ENCODE results near the gene OLFML2B.
A peak's percentile ranks its signal among the peaks of the same experiment; 100 is the strongest.

OLFML2B gene

DNA sequence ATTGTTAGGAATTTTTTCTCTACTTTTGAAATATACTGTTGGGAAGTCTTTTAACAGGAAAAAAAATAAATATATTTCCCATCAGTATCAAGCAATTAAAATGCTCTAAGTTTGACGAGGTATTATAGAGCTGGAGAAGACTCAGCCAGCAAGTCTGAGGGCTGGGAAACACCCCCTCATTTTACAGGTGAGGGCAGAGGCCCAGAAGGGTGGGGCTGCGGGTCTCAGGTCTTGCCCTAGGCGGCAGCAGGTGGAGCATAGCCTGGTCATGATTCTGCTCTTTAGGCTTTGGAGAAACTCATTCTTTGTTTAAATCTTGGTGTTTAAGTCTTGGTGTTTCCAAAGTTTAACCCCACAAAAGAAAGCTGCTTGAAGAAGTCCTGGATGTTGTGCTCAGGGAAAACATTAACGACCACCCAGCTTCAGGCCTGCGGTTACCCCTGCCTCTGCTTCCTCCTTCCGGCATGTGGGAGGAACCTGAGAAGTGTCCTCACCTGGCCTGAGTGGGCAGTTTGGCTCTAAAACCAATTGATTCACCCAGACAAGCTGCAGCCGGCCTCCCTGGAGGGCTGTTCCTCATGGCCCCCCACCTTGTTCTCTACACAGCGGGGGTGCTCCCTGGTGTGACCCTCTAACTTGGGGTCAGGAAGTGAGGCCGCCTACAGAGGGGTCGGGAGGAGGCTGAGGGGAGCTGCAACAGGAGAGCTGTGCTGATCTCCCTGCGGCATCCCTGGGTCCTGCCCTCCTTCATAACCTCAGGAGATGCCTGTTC, 41.7 kb downstream of the OLFML2B start:
- Histone ChIP-seq H3K4me1 (ENCODE audit: control insufficient read depth, insufficient read depth, low read length) (peaks cover 2% of the 10 kb centered on the region), H3K9ac (ENCODE audit: low read length in 2 of 2) (no peak overlapping the region), H3K36me3 (ENCODE audit: control insufficient read depth in 2 of 2, insufficient read depth in 2 of 2, low read length in 2 of 2) (no peaks in the 10 kb centered on the region), H3K4me3 (ENCODE audit: low read length in 2 of 2) (no peak overlapping the region), H3K9me3 (ENCODE audit: control insufficient read depth in 2 of 2, low read length in 2 of 2) (peaks cover 0 to 2% of the 10 kb centered on the region in 2 donors), H3K27ac (ENCODE audit: low read length) (no peak overlapping the region), H3K27me3 (ENCODE audit: control insufficient read depth in 1 of 2, insufficient read depth in 2 of 2, low read length in 2 of 2) (no peaks in the 10 kb centered on the region)

DNA sequence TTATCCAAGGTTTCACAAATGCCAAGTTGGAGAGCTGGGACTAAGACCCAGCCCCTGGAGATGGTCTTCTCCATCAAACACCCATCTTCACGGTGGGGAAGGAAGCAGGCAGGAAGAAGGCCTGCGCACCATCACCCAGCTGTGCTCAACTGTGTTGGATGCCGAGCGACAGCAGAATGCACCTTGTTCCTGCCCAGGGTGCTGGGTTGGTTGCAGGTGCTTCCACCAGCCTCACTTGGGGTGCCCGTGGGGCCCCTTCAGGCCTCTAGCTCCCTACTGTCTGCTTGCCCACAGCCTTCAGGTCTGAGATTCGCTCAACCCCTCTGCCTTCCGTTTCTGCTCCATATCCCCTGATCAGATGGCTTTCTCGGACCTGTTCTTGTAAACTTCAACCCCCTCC, 42.5 kb downstream of the OLFML2B start:
- H3K27ac ChIP-seq (ENCODE audit: low read length), result no peak overlapping the region
- no peaks in the 10 kb centered on the region for H3K27me3 ChIP-seq (ENCODE audit: control insufficient read depth in 1 of 2, insufficient read depth in 2 of 2, low read length in 2 of 2)

DNA sequence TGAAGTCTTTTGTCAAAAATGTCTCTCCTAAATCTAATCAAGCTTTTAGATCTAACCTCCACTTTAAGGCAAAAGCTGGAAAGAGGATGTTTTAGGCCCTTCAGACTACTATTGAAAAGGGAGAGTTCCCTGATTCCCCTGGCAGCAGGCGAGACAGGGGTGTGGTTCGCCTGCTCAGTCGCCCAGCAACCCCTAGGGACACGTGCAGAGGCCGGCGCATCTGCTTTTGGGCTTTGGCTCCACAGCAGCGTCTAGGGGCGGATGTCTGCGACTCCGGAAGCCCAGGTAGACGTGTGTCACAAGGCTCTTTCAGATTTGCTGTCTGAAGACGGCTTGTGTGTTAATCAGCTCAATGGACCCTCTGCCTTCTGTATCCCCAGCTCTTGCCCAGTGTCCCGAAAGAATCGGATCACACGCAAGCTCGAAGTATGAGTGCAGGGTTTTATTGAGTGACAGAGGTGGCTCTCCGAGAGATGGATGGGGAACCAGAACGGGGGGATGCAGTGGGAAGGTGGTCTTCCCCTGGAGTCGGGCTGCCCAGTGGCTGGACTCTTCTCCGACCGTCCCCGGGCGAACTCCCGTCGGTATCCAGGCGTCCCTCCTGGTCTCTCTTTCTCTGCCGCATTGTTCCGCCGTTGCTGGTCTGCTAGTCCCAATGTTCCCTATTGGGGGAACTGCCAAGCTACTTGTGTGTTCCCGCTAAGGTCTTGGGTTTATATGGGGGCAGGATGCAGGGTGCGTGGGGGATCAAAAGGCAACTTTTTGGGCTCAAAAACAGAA, 45.5 kb downstream of the OLFML2B start:
- no peaks in the 10 kb centered on the region for H3K36me3 ChIP-seq (ENCODE audit: control insufficient read depth in 2 of 2, insufficient read depth in 2 of 2, low read length in 2 of 2)
- H3K9ac ChIP-seq (ENCODE audit: low read length in 2 of 2), result no peak overlapping the region
- H3K27ac ChIP-seq (ENCODE audit: low read length), result no peak overlapping the region
- peaks cover 11% of the 10 kb centered on the region for H3K4me1 ChIP-seq (ENCODE audit: control insufficient read depth, insufficient read depth, low read length)
- H3K27me3 ChIP-seq (ENCODE audit: control insufficient read depth in 1 of 2, insufficient read depth in 2 of 2, low read length in 2 of 2), result no peaks in the 10 kb centered on the region
- no peak overlapping the region for H3K4me3 ChIP-seq (ENCODE audit: low read length in 2 of 2)
- no peaks in the 10 kb centered on the region for H3K9me3 ChIP-seq (ENCODE audit: control insufficient read depth in 2 of 2, low read length in 2 of 2)

More for the DNA sequence above, 42.5 kb downstream of the OLFML2B start:
- Histone ChIP-seq H3K4me1 (ENCODE audit: control insufficient read depth, insufficient read depth, low read length) (peaks cover 1% of the 10 kb centered on the region), H3K36me3 (ENCODE audit: control insufficient read depth in 2 of 2, insufficient read depth in 2 of 2, low read length in 2 of 2) (no peaks in the 10 kb centered on the region), H3K9ac (ENCODE audit: low read length in 2 of 2) (no peak overlapping the region), H3K4me3 (ENCODE audit: low read length in 2 of 2) (no peak overlapping the region), H3K9me3 (ENCODE audit: control insufficient read depth in 2 of 2, low read length in 2 of 2) (no peaks in the 10 kb centered on the region)

DNA sequence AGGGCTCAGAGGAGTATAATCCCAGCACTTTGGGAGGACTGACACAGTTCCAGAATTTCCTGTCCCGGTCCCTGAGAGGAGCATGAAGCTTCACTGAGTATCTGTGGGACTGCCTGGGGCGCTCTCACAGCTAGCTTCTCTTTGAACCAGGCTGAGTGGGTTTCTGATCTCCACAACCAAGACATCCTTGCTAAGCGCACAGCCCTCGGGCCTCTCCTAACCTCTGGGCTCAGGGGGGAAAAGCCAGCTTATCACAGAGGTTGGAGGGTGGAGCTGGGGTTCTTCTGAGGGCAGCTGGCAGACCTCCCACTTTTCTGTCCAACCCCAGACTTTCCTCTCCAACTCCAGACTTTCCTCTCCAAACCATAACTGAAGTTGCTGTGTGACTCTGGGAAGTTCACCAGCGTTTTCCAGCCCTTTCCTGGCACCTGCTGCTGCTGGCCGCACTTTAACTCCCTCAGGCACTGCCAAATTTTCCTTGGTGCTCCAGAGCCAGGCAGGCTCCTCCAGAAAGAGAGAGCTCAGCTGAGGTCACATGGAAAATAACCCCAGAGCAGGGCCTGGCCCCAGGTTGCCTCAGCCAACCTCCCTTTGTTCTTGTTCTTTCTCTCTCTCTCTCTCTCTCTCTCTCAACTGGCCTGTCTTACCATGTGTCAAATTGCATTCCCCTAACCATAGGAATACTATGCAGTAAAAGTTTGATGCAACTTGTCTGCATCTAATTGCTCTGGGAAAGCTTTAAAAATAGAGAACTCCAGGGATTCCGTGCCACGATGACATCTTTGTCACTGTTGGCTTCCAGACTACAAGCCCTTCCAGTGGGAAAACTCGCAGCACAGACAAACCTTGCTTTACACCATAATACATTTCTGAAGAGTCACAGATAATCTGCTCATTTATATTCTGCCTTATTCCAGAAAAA, 49.5 kb downstream of the OLFML2B start:
- H3K4me1 ChIP-seq (ENCODE audit: control insufficient read depth, insufficient read depth, low read length), result peaks cover 13% of the 10 kb centered on the region
- no peaks in the 10 kb centered on the region for H3K27me3 ChIP-seq (ENCODE audit: control insufficient read depth in 1 of 2, insufficient read depth in 2 of 2, low read length in 2 of 2)
- no peak overlapping the region for H3K9ac ChIP-seq (ENCODE audit: low read length in 2 of 2)
- no peaks in the 10 kb centered on the region for H3K36me3 ChIP-seq (ENCODE audit: control insufficient read depth in 2 of 2, insufficient read depth in 2 of 2, low read length in 2 of 2)
- H3K4me3 ChIP-seq (ENCODE audit: low read length in 2 of 2), result no peak overlapping the region
- no peak overlapping the region for H3K27ac ChIP-seq (ENCODE audit: low read length)
- H3K9me3 ChIP-seq (ENCODE audit: control insufficient read depth in 2 of 2, low read length in 2 of 2), result no peaks in the 10 kb centered on the region

DNA sequence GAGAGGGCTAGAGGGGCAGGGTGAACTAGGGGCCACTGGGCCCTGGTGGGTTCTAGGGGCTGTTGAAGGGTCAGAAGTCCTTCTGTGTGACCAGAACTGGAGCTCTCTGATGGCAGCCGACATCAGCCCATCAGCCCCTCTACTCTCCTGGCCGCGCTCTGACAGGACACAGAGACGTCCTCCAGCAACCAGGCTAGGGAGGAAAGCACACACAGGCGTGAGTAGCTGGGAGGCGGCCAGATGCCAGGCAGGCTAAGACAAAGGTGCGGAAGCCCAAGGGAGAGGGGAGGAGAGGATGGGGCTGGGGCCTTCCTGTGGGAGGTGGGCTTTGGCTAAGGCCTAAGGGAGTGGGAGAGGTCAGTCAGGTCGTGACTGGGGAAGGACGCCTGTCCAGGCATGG, 50.8 kb downstream of the OLFML2B start:
- Histone ChIP-seq H3K27ac (ENCODE audit: low read length) (no peak overlapping the region), H3K9ac (ENCODE audit: low read length in 2 of 2) (no peak overlapping the region), H3K4me3 (ENCODE audit: low read length in 2 of 2) (no peak overlapping the region), H3K27me3 (ENCODE audit: control insufficient read depth in 1 of 2, insufficient read depth in 2 of 2, low read length in 2 of 2) (no peaks in the 10 kb centered on the region), H3K36me3 (ENCODE audit: control insufficient read depth in 2 of 2, insufficient read depth in 2 of 2, low read length in 2 of 2) (no peaks in the 10 kb centered on the region), H3K4me1 (ENCODE audit: control insufficient read depth, insufficient read depth, low read length) (peaks cover 13% of the 10 kb centered on the region), H3K9me3 (ENCODE audit: control insufficient read depth in 2 of 2, low read length in 2 of 2) (no peaks in the 10 kb centered on the region)

DNA sequence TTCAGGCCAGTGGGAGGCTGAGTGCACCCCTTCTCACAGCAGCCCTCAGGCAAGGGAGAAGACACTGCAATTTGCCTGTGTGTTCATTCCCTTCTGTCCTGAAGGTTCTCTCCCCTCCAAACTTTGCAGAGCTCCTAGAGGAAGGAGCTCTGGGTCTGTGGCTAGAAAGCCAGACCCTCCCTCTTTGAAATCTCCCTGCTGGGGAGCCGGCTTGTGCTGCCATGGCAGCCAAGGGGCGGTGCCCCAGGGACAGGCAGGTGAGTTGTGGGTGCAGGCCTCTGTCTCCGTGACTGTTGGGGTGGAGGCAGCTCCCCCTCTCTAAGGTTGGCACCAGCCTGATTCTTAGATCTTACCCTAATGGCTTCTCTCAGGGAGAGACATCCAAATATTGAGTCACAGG, 53.0 kb downstream of the OLFML2B start:
- H3K4me3 ChIP-seq (ENCODE audit: low read length in 2 of 2), result no peak overlapping the region
- H3K27me3 ChIP-seq (ENCODE audit: control insufficient read depth in 1 of 2, insufficient read depth in 2 of 2, low read length in 2 of 2), result no peaks in the 10 kb centered on the region
- H3K9me3 ChIP-seq (ENCODE audit: control insufficient read depth in 2 of 2, low read length in 2 of 2), result no peaks in the 10 kb centered on the region
- H3K4me1 ChIP-seq (ENCODE audit: control insufficient read depth, insufficient read depth, low read length), result peaks cover 13% of the 10 kb centered on the region
- peaks cover 4 to 6% of the 10 kb centered on the region in 2 donors for H3K36me3 ChIP-seq (ENCODE audit: control insufficient read depth in 2 of 2, insufficient read depth in 2 of 2, low read length in 2 of 2)
- H3K9ac ChIP-seq (ENCODE audit: low read length in 2 of 2), result no peak overlapping the region
- no peak overlapping the region for H3K27ac ChIP-seq (ENCODE audit: low read length)

DNA sequence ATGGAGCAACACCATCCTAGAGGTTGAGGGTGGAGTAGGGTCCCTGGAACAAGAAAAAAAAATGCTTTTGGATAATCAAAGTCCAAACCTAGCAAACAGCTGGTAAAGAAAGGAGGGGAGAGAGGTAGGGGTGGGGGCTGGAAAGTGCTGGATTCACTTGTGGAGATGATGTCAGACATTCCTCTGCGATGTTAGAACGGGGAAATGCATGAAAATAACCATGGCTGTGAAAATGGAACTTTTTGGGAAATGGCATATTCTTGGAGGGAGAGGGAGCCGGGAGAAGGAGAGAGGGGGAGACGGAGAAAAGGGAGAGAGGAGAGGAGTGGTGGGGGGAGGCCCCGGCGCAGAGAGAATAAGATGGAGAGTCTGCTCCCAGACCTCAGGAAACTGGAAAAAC, 53.6 kb downstream of the OLFML2B start:
- Histone ChIP-seq H3K36me3 (ENCODE audit: control insufficient read depth in 2 of 2, insufficient read depth in 2 of 2, low read length in 2 of 2) (peaks cover 4 to 6% of the 10 kb centered on the region in 2 donors), H3K4me1 (ENCODE audit: control insufficient read depth, insufficient read depth, low read length) (peaks cover 13% of the 10 kb centered on the region)

DNA sequence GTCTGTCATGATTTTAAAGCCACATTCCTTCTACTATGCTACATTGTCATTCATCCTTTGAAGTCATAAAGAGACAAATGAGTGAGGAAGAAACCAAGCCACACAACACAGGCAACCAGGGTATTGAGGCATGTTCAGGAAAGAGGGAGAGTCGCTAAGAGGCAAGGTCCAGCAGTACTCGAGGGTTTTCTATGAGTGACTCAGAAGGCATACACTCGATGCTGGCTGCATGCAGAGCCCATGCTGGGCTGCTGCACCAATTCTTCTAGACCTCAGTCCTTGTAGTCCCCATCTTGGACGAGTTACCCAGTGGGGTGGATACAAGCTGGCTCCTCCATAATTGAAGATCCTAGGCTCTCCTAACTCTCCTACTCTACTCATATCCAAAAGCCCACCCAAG, 57.6 kb downstream of the OLFML2B start:
- H3K4me3 ChIP-seq (ENCODE audit: low read length in 2 of 2), result no peak overlapping the region
- H3K9ac ChIP-seq (ENCODE audit: low read length in 2 of 2), result no peak overlapping the region
- no peaks in the 10 kb centered on the region for H3K9me3 ChIP-seq (ENCODE audit: control insufficient read depth in 2 of 2, low read length in 2 of 2)
- no peaks in the 10 kb centered on the region for H3K27me3 ChIP-seq (ENCODE audit: control insufficient read depth in 1 of 2, insufficient read depth in 2 of 2, low read length in 2 of 2)
- no peak overlapping the region for H3K27ac ChIP-seq (ENCODE audit: low read length)
- H3K36me3 ChIP-seq (ENCODE audit: control insufficient read depth in 2 of 2, insufficient read depth in 2 of 2, low read length in 2 of 2), result peaks cover 4 to 6% of the 10 kb centered on the region in 2 donors
- H3K4me1 ChIP-seq (ENCODE audit: control insufficient read depth, insufficient read depth, low read length), result no peaks in the 10 kb centered on the region

More for the DNA sequence above, 53.6 kb downstream of the OLFML2B start:
- H3K9ac ChIP-seq (ENCODE audit: low read length in 2 of 2), result no peak overlapping the region
- H3K27me3 ChIP-seq (ENCODE audit: control insufficient read depth in 1 of 2, insufficient read depth in 2 of 2, low read length in 2 of 2), result no peaks in the 10 kb centered on the region
- H3K27ac ChIP-seq (ENCODE audit: low read length), result no peak overlapping the region
- H3K9me3 ChIP-seq (ENCODE audit: control insufficient read depth in 2 of 2, low read length in 2 of 2), result no peaks in the 10 kb centered on the region
- H3K4me3 ChIP-seq (ENCODE audit: low read length in 2 of 2), result no peak overlapping the region

DNA sequence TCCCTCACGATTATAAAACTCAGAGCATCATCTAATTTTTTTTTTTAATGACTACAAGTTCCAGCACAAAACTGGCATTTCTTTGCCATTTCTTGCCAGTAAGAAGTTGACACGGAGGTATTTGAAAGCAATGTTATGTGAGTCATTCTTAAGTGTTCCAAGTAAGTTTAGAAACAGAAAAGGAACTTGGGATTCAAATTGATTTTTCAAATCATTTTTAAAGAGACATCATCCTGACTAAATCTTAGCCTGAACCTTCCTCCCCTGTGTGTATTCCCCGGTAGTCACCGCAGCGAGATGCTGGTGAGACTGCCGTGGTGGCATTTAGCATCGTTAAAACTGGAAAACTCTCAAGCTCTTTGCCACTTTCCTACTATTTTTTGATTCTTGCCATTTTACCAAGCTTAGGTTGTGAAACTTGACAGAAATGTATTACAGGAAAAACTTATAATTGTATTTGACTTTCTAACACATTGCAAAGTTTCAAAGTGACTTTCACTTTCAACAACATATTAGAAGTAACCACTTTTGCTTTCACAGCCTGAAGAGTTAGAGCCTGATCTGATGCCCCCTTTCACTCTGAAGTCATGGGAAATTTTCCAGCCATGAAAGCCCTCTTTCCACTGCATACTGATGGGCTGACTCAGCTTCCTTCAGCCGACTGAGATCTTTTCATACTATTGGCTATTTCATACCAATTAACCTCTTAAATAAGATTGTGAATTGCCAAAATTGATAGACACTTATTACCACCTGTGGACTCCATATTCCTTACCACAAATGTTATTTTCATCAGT, 61.4 kb downstream of the OLFML2B start:
- Histone ChIP-seq H3K4me1 (ENCODE audit: control insufficient read depth, insufficient read depth, low read length) (no peaks in the 10 kb centered on the region), H3K27ac (ENCODE audit: low read length) (no peak overlapping the region), H3K27me3 (ENCODE audit: control insufficient read depth in 1 of 2, insufficient read depth in 2 of 2, low read length in 2 of 2) (no peaks in the 10 kb centered on the region), H3K4me3 (ENCODE audit: low read length in 2 of 2) (peak overlapping the region in 1 of 2 donors; percentile 10), H3K9me3 (ENCODE audit: control insufficient read depth in 2 of 2, low read length in 2 of 2) (no peaks in the 10 kb centered on the region), H3K9ac (ENCODE audit: low read length in 2 of 2) (no peak overlapping the region), H3K36me3 (ENCODE audit: control insufficient read depth in 2 of 2, insufficient read depth in 2 of 2, low read length in 2 of 2) (peaks cover 10 to 15% of the 10 kb centered on the region in 2 donors)

DNA sequence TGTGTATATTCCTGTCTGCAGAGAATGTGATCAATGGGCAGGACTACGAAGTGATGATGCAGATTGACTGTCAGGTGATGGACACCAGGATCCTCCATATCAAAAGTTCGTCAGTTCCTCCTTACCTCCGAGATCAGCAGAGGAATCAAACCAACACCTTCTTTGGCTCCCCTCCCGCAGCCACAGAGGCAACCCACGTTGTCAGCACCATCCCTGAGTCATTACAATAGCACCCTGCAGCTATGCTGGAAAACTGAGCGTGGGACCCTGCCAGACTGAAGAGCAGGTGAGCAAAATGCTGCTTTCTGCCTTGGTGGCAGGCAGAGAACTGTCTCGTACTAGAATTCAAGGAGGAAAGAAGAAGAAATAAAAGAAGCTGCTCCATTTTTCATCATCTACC, 65.2 kb downstream of the OLFML2B start:
- H3K27me3 ChIP-seq (ENCODE audit: control insufficient read depth in 1 of 2, insufficient read depth in 2 of 2, low read length in 2 of 2), result no peaks in the 10 kb centered on the region
- peaks cover 3% of the 10 kb centered on the region for H3K4me1 ChIP-seq (ENCODE audit: control insufficient read depth, insufficient read depth, low read length)
- H3K36me3 ChIP-seq (ENCODE audit: control insufficient read depth in 2 of 2, insufficient read depth in 2 of 2, low read length in 2 of 2), result peaks cover 6 to 9% of the 10 kb centered on the region in 2 donors
- H3K9ac ChIP-seq (ENCODE audit: low read length in 2 of 2), result no peak overlapping the region
- H3K9me3 ChIP-seq (ENCODE audit: control insufficient read depth in 2 of 2, low read length in 2 of 2), result no peaks in the 10 kb centered on the region
- H3K27ac ChIP-seq (ENCODE audit: low read length), result no peak overlapping the region
- no peak overlapping the region for H3K4me3 ChIP-seq (ENCODE audit: low read length in 2 of 2)
